Posterior vena cava (tissue), 2 donors: ENCODE measurements around the gene ITK. TPM values are rescaled to one million over a fixed set of nuclear protein-coding genes. Genes with fewer than 3 reads are reported as not detected.
"Not testable (repeated sequence)": the region's sequence is repeated elsewhere in the genome, so short reads cannot be mapped to it uniquely, and the experiment has no call there.

Experiments
- DNase-seq: peaks from one replicate; pipeline ENCODE4 v3.0.0-alpha.2; 2020; ENCODE audit warnings: low spot score
- intact Hi-C, 2 donors: fragments of 100-400 bp; cut with DNase I; formaldehyde crosslinking; loops; one replicate each; pipeline versions ENCODE4 v1.14.1 to v1.14.2; 2022 to 2023
- total RNA-seq, 2 donors: library from RNA; stranded (reverse); fragmentation: NEBNext Ultra II Directional; extraction: Animal tissue kit (Norgen Biotek cat#: 25700); gene quantifications; one replicate each; pipeline ENCODE4 v1.2.1, GENCODE V29; 2021
- donor health status: DM: yes; HTN: yes; CAD: no.
- donor health status: DM: yes; HTN: yes; CAD: no.

ITK gene
- total RNA-seq, 2 donors from 2014 or later = 1.2 to 2.6 TPM

GRCh38 chr5:157225469-157226422, 45.1 kb downstream of the ITK start:
- DNase-seq = no peak
- intact Hi-C loops = loop anchor here in 1 of 2 donors (5.0 kb wide), 1 partner anchor 443 kb away; no protein-coding TSS in a partner anchor

- intact Hi-C loops = no loop called here
- no peak for DNase-seq
Observed at GRCh38 chr5:157230610-157231009, 50.0 kb downstream of the ITK start.

GRCh38 chr5:157232706-157233105, 52.1 kb downstream of the ITK start:
- DNase-seq = no peak
- intact Hi-C loops = no loop called here

GRCh38 chr5:157233515-157233914, 52.9 kb downstream of the ITK start:
- DNase-seq = no peak
- intact Hi-C loops = no loop called here

GRCh38 chr5:157236423-157236822, 55.8 kb downstream of the ITK start:
- intact Hi-C loops = no loop called here
- no peak for DNase-seq

GRCh38 chr5:157241483-157241882, 60.8 kb downstream of the ITK start:
- no peak for DNase-seq
- intact Hi-C loops = no loop called here

GRCh38 chr5:157244704-157245103, 64.1 kb downstream of the ITK start:
- intact Hi-C loops, DNase-seq: not testable (repeated sequence)

- no peak for DNase-seq
- intact Hi-C loops = no loop called here
Observed at GRCh38 chr5:157245476-157245875, 64.8 kb downstream of the ITK start.

- no peak for DNase-seq
- intact Hi-C loops = no loop called here
Observed at GRCh38 chr5:157245886-157246285, 65.2 kb downstream of the ITK start.

- DNase-seq = no peak
- intact Hi-C loops = no loop called here
Observed at GRCh38 chr5:157247267-157247666, 66.6 kb downstream of the ITK start.

- no peak for DNase-seq
- intact Hi-C loops = no loop called here
Observed at GRCh38 chr5:157248821-157249470, 68.3 kb downstream of the ITK start.

- intact Hi-C loops = loop anchor here in 1 of 2 donors (10.0 kb wide), 1 partner anchor 52 kb away; no protein-coding TSS in a partner anchor
- no peak for DNase-seq
Observed at GRCh38 chr5:157252711-157253465, 72.2 kb downstream of the ITK start.

- no peak for DNase-seq
- intact Hi-C loops = loop anchor here in 1 of 2 donors (10.0 kb wide), 1 partner anchor 51 kb away; no protein-coding TSS in a partner anchor
Observed at GRCh38 chr5:157253547-157253946, 72.9 kb downstream of the ITK start.

- intact Hi-C loops = loop anchor here in 1 of 2 donors (10.0 kb wide), 1 partner anchor 46 kb away; no protein-coding TSS in a partner anchor
- DNase-seq = no peak
Observed at GRCh38 chr5:157258450-157258849, 77.8 kb downstream of the ITK start.

GRCh38 chr5:157259699-157260098, 79.1 kb downstream of the ITK start:
- DNase-seq = no peak
- intact Hi-C loops = loop anchor here in 1 of 2 donors (10.0 kb wide), 1 partner anchor 45 kb away; no protein-coding TSS in a partner anchor

- DNase-seq = no peak
Observed at GRCh38 chr5:157263496-157264090, 83.0 kb downstream of the ITK start.

GRCh38 chr5:157265714-157266285, 85.2 kb downstream of the ITK start, which contains the start of gene CYFIP2:
CYFIP2 (plus strand) TSS chr5:157266123; CDS start chr5:157285362, 19,239 bp downstream.
- peak; percentile 85 for DNase-seq
- intact Hi-C loops = no loop called here

More at GRCh38 chr5:157263496-157264090, 83.0 kb downstream of the ITK start:
- intact Hi-C loops = no loop called here

GRCh38 chr5:157266286-157267007, 85.8 kb downstream of the ITK start:
- intact Hi-C loops = no loop called here
- peak; percentile 82 for DNase-seq
